Loucy (cell line): ENCODE data around the gene PCDHGC5.

Source experiments
- H2AFZ ChIP-seq: fragments of 200-600 bp; sonication (generic); 2 replicates; pipeline ENCODE4 v1.6.0; 2016; ENCODE audit warnings: antibody characterized with exemption, mild to moderate bottlenecking, low read length, moderate library complexity
- H3F3A ChIP-seq: fragments of 200-600 bp; 2 replicates; pipeline ENCODE4 v1.6.0; 2016; ENCODE audit warnings: antibody characterized with exemption, low read depth, mild to moderate bottlenecking
- H3K27me3 ChIP-seq: fragments of 200-600 bp; sonication (generic); 2 replicates; pipeline ENCODE4 v1.6.1; 2014; ENCODE audit warnings: low read length, mild to moderate bottlenecking; ENCODE audit not compliant: insufficient read depth, poor library complexity, severe bottlenecking
- H3K36me3 ChIP-seq: fragments of 200-600 bp; sonication (generic); 2 replicates; pipeline ENCODE4 v1.6.1; 2016; ENCODE audit warnings: low read length; ENCODE audit not compliant: insufficient read depth
- H3K4me1 ChIP-seq: fragments of 200-600 bp; sonication (generic); 2 replicates; pipeline ENCODE4 v1.5.1; 2014; ENCODE audit warnings: low read length, mild to moderate bottlenecking; ENCODE audit not compliant: insufficient read depth, poor library complexity, severe bottlenecking
- H3K4me2 ChIP-seq: fragments of 200-600 bp; sonication (generic); 2 replicates; pipeline ENCODE4 v1.6.0; 2014; ENCODE audit warnings: antibody characterized with exemption, low read length, low read depth, mild to moderate bottlenecking; ENCODE audit not compliant: poor library complexity, severe bottlenecking
- H3K4me3 ChIP-seq: fragments of 200-600 bp; sonication (generic); 2 replicates; pipeline ENCODE4 v1.5.1; 2014; ENCODE audit warnings: low read length, mild to moderate bottlenecking, mixed read lengths; ENCODE audit not compliant: poor library complexity, severe bottlenecking
- H3K79me2 ChIP-seq: fragments of 200-600 bp; sonication (generic); 2 replicates; pipeline ENCODE4 v1.6.1; 2014; ENCODE audit warnings: low read length; ENCODE audit not compliant: insufficient read depth
- H3K9ac ChIP-seq: fragments of 200-600 bp; sonication (generic); 2 replicates; pipeline ENCODE4 v1.6.0; 2014; ENCODE audit warnings: mild to moderate bottlenecking, low read depth, low read length, moderate library complexity; ENCODE audit not compliant: poor library complexity, severe bottlenecking
- H3K9me2 ChIP-seq: fragments of 200-600 bp; sonication (generic); replicated peaks from 2 replicates; pipeline ENCODE4 v1.6.1; 2016; ENCODE audit warnings: low read depth, low read length, mixed read lengths
- H3K9me3 ChIP-seq: fragments of 200-600 bp; sonication (generic); 2 replicates; pipeline ENCODE4 v1.6.1; 2014; ENCODE audit warnings: mild to moderate bottlenecking, antibody characterized with exemption, low read length, low read depth; ENCODE audit not compliant: insufficient read depth
- H4K20me1 ChIP-seq: fragments of 200-600 bp; sonication (generic); 2 replicates; pipeline ENCODE4 v1.6.0; 2014; ENCODE audit warnings: antibody characterized with exemption, low read length, mild to moderate bottlenecking; ENCODE audit not compliant: insufficient read depth, poor library complexity, severe bottlenecking
- CTCF ChIP-seq: fragments of 200-600 bp; sonication (generic); conservative IDR thresholded peaks from 2 replicates; pipeline ENCODE4 v1.5.1; 2014; ENCODE audit warnings: mild to moderate bottlenecking, antibody characterized with exemption, low read length
- EZH2phosphoT487 ChIP-seq: fragments of 200-600 bp; IDR thresholded peaks from 2 replicates; pipeline ENCODE4 v1.6.1; 2018; ENCODE audit warnings: antibody characterized with exemption, mild to moderate bottlenecking, moderate library complexity, borderline replicate concordance

PCDHGC5 gene

GRCh38 chr5:141492168-141492885 is 3.4 kb downstream of the PCDHGC5 start:
- Histone ChIP-seq H2AFZ (no peak overlapping the region), H4K20me1 (no peaks in the 10 kb centered on the region), H3F3A (no peaks in the 10 kb centered on the region), H3K4me3 (no peak overlapping the region), H3K9me2 (no peaks in the 10 kb centered on the region), H3K4me2 (no peak overlapping the region), H3K27me3 (no peaks in the 10 kb centered on the region), H3K9ac (no peak overlapping the region), H3K4me1 (no peaks in the 10 kb centered on the region), H3K36me3 (no peaks in the 10 kb centered on the region), H3K9me3 (no peaks in the 10 kb centered on the region), H3K79me2 (no peaks in the 10 kb centered on the region)
- TF ChIP-seq EZH2phosphoT487: no peak

- no peaks in the 10 kb centered on the region for H3K4me1 ChIP-seq
- H3K36me3 ChIP-seq: no peaks in the 10 kb centered on the region
- no peak overlapping the region for H2AFZ ChIP-seq
- no peaks in the 10 kb centered on the region for H3K79me2 ChIP-seq
- H3K9me3 ChIP-seq: no peaks in the 10 kb centered on the region
- H3K9ac ChIP-seq: no peak overlapping the region
- H4K20me1 ChIP-seq: no peaks in the 10 kb centered on the region
- TF ChIP-seq CTCF (no peak), EZH2phosphoT487 (no peak)
- H3F3A ChIP-seq: no peaks in the 10 kb centered on the region
- no peak overlapping the region for H3K4me3 ChIP-seq
- no peak overlapping the region for H3K4me2 ChIP-seq
- H3K9me2 ChIP-seq: no peaks in the 10 kb centered on the region
- no peaks in the 10 kb centered on the region for H3K27me3 ChIP-seq
Observed at GRCh38 chr5:141493500-141494422, 4.9 kb downstream of the PCDHGC5 start.

- Histone ChIP-seq H2AFZ (no peak overlapping the region; the same call in 1 of the 2 replicates), H3K36me3 (no peaks in the 10 kb centered on the region), H4K20me1 (no peaks in the 10 kb centered on the region), H3K4me1 (no peaks in the 10 kb centered on the region), H3K9me2 (no peaks in the 10 kb centered on the region), H3K27me3 (no peaks in the 10 kb centered on the region), H3K79me2 (no peaks in the 10 kb centered on the region), H3K4me3 (no peak overlapping the region), H3K9ac (no peak overlapping the region), H3K9me3 (no peaks in the 10 kb centered on the region), H3K4me2 (no peak overlapping the region), H3F3A (no peaks in the 10 kb centered on the region)
- TF ChIP-seq EZH2phosphoT487: no peak
Observed at GRCh38 chr5:141494761-141495452, 6.0 kb downstream of the PCDHGC5 start.

GRCh38 chr5:141495453-141495811 is 6.6 kb downstream of the PCDHGC5 start:
- H2AFZ ChIP-seq: no peak overlapping the region
- no peaks in the 10 kb centered on the region for H3K79me2 ChIP-seq
- no peaks in the 10 kb centered on the region for H3K36me3 ChIP-seq
- no peaks in the 10 kb centered on the region for H3F3A ChIP-seq
- no peaks in the 10 kb centered on the region for H3K9me3 ChIP-seq
- no peaks in the 10 kb centered on the region for H3K4me1 ChIP-seq
- H3K27me3 ChIP-seq: no peaks in the 10 kb centered on the region
- no peak overlapping the region for H3K9ac ChIP-seq
- no peak overlapping the region for H3K4me2 ChIP-seq
- TF ChIP-seq EZH2phosphoT487 (no peak), CTCF (no peak)
- H4K20me1 ChIP-seq: no peaks in the 10 kb centered on the region
- H3K4me3 ChIP-seq: no peak overlapping the region
- no peaks in the 10 kb centered on the region for H3K9me2 ChIP-seq
